Measurements from ENCODE around the gene ARPC4. TPM values are rescaled to one million over a fixed set of nuclear protein-coding genes. Genes with fewer than 3 reads are reported as not detected.

The ARPC4 gene
- total and polyA plus RNA-seq, 2 of the 13 experiments (the other 11 are each of a cell fraction or from before 2014, with no cell fraction given): 30.1 to 83.6 TPM

DNA sequence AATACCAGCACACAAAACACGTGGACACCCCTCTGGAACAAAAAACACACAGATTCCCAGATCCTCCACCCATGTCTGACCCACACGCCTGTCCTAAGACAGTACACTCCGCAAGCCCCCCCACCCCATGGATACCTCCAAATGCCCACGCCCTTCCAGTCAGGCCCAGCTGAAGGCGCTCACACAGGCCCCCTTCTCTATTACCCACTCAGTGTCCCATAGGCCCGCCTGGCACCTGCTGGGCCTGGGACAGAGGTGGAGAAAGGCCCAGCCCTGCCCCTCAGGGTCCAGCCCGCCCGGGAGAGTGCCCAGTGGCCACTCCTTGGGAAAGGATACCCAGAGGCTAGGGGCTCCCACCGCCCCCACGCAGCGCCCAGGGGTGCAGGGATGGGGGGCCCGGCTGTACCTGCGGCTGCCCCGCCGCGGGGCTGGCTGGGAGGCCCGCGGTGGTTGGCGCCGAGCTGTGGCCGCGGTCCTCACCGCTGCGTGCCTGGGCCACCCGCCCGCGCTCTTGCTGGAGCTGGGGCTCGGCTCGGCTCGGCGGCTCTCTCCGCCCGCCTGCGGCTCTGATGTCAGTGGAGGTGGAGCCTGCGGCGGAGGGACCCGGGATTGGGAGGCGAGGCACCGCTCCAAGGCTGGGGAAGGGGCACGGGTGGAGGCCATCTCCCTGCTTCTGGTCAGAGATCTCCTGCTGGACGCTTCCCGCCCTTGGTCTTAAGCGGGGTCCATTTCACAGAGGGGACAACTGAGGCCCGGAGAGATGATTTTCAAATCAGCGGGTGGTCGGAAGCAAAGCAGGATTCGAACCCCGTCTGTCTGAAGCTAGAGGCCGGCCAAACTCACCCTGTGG, 23.2 kb upstream of the ARPC4 start, which contains the start of gene CAMK1 (continued):
- TF ChIP-seq, protein P1, sequence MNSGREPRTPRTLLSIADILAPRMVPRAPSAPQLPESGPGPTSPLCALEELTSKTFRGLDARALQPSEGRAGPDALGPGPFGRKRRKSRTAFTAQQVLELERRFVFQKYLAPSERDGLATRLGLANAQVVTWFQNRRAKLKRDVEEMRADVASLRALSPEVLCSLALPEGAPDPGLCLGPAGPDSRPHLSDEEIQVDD (CRISPR knock-in tag; IDR thresholded peaks at IDR 0.05; ENCODE audit: borderline replicate concordance): 0 out of 2 replicates have a peak, but pooled peaks have one; percentile 49
- TF ChIP-seq CBFB (CRISPR knock-in tag; IDR thresholded peaks at IDR 0.05): 0 out of 2 replicates have a peak, but pooled peaks have one; percentile 11
- TF ChIP-seq, protein P2, sequence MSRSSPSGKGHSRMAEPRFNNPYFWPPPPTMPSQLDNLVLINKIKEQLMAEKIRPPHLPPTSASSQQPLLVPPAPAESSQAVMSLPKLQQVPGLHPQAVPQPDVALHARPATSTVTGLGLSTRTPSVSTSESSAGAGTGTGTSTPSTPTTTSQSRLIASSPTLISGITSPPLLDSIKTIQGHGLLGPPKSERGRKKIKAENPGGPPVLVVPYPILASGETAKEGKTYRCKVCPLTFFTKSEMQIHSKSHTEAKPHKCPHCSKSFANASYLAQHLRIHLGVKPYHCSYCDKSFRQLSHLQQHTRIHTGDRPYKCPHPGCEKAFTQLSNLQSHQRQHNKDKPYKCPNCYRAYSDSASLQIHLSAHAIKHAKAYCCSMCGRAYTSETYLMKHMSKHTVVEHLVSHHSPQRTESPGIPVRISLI (CRISPR knock-in tag; IDR thresholded peaks at IDR 0.05; ENCODE audit: borderline replicate concordance): no peak
- no peak for TF ChIP-seq ZNF614 (CRISPR knock-in tag; IDR thresholded peaks at IDR 0.05; ENCODE audit: borderline replicate concordance)
- TF ChIP-seq HDAC1 (CRISPR knock-in tag; IDR thresholded peaks at IDR 0.05): peak; percentile 24; the same call in 1 of the 2 replicates
- no peak for TF ChIP-seq TP53 (CRISPR knock-in tag; conservative IDR thresholded peaks at IDR 0.05)
- no peak for TF ChIP-seq ZNF773 (CRISPR knock-in tag; IDR thresholded peaks at IDR 0.05; ENCODE audit: borderline replicate concordance)
- TF ChIP-seq CHD4 (IDR thresholded peaks at IDR 0.05; ENCODE audit: borderline replicate concordance, low read length): no peak
- no peak for TF ChIP-seq HNRNPUL1 (IDR thresholded peaks at IDR 0.05; ENCODE audit: low read depth, low read length)
- TF ChIP-seq SP1 (IDR thresholded peaks at IDR 0.05): no peak
- peak; percentile 36; the same call in 1 of the 2 replicates for TF ChIP-seq SP1 (CRISPR knock-in tag; IDR thresholded peaks at IDR 0.05)
- TF ChIP-seq FOXC1 (CRISPR knock-in tag; IDR thresholded peaks at IDR 0.05; ENCODE audit: borderline replicate concordance): no peak
- no peak for TF ChIP-seq MIER3 (CRISPR knock-in tag; IDR thresholded peaks at IDR 0.05; ENCODE audit: borderline replicate concordance)
- TF ChIP-seq TEAD3 (CRISPR knock-in tag; optimal IDR thresholded peaks at IDR 0.05; ENCODE audit: borderline replicate concordance): peak; percentile 19
- peak; percentile 44; the same call in 1 of the 2 replicates for TF ChIP-seq SRY (CRISPR knock-in tag; IDR thresholded peaks at IDR 0.05)
- TF ChIP-seq HOXA3 (CRISPR knock-in tag; IDR thresholded peaks at IDR 0.05): 0 out of 2 replicates have a peak, but pooled peaks have one; percentile 23
- TF ChIP-seq SP4 (CRISPR knock-in tag; IDR thresholded peaks at IDR 0.05): no peak; the same call in 1 of the 2 replicates
- no peak for TF ChIP-seq HOXD1 (CRISPR knock-in tag; IDR thresholded peaks at IDR 0.05)
- TF ChIP-seq NRL (CRISPR knock-in tag; IDR thresholded peaks at IDR 0.05; ENCODE audit: borderline replicate concordance): no peak
- TF ChIP-seq ZNF788 (CRISPR knock-in tag; IDR thresholded peaks at IDR 0.05; ENCODE audit: borderline replicate concordance): 0 out of 2 replicates have a peak, but pooled peaks have one; percentile 15
- no peak for TF ChIP-seq ZNF75D (CRISPR knock-in tag; IDR thresholded peaks at IDR 0.05; ENCODE audit: borderline replicate concordance)
- TF ChIP-seq KDM5A (IDR thresholded peaks at IDR 0.05; ENCODE audit: borderline replicate concordance, low read length): no peak
- no peak for TF ChIP-seq ZNF772 (CRISPR knock-in tag; IDR thresholded peaks at IDR 0.05)
- TF ChIP-seq KMT2B (CRISPR knock-in tag; IDR thresholded peaks at IDR 0.05): no peak; the same call in 1 of the 2 replicates
- TF ChIP-seq, protein P3, sequence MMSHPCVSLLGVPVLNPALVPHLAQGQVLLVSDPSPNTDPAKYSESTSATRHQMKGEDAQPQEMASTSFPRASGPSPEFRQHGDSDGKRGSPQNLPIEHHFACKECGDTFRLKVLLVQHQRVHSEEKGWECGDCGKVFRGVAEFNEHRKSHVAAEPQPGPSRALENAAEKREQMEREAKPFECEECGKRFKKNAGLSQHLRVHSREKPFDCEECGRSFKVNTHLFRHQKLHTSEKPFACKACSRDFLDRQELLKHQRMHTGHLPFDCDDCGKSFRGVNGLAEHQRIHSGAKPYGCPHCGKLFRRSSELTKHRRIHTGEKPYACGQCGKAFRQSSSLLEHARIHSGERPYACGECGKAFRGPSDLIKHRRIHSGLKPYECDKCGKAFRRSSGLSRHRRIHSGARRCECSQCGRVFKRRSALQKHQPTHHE (CRISPR knock-in tag; IDR thresholded peaks at IDR 0.05; ENCODE audit: borderline replicate concordance): no peak
- TF ChIP-seq NR2C2 (CRISPR knock-in tag; IDR thresholded peaks at IDR 0.05; ENCODE audit: borderline replicate concordance): no peak; the same call in 1 of the 2 replicates
- TF ChIP-seq HNRNPLL (IDR thresholded peaks at IDR 0.05; ENCODE audit: low read depth, low read length, poor library complexity, severe bottlenecking): peak; percentile 62

Measured in HepG2 (cell line).